H1 (cell line): ENCODE results near the gene NRSN2. TPM values are rescaled to one million over a fixed set of nuclear protein-coding genes. Genes with fewer than 3 reads are reported as not detected.
A peak's percentile ranks its signal among the peaks of the same experiment; 100 is the strongest.

Source experiments
- CTCF ChIA-PET: fragments of 300-600 bp; sonication (Branson Sonifier 250); formaldehyde crosslinking; loops from one replicate; lab custom pipeline; 2021; ENCODE audit not compliant: partially characterized antibody; lab: Charles Lee
- POLR2A ChIA-PET: fragments of 300-600 bp; sonication (Branson Sonifier 250); formaldehyde crosslinking; loops from one replicate; lab custom pipeline; 2021; ENCODE audit warnings: inconsistent platforms; ENCODE audit not compliant: partially characterized antibody; lab: Charles Lee
- DNase-seq, 2 experiments: peaks; one replicate each; pipeline versions ENCODE4 v3.0.0 to v3.0.0-alpha.2; 2010 to 2022; ENCODE audit warnings: low spot score in 2 of 2, low read depth in 1 of 2, mixed read lengths in 1 of 2
- FAIRE-seq: peaks from 2 replicates; lab custom pipeline; 2011; peaks lifted over from hg19 to GRCh38; lab: Jason Lieb, UNC
- H2AFZ ChIP-seq: 2 replicates; pipeline ENCODE4 v1.8.1; 2012; ENCODE audit warnings: low read length, inconsistent platforms
- H2AK5ac ChIP-seq: 2 replicates; pipeline ENCODE4 v1.6.1; 2013; ENCODE audit warnings: low read depth, low read length
- H2BK120ac ChIP-seq: replicated peaks from 2 replicates; pipeline ENCODE3; 2013; ENCODE audit warnings: low read depth, low read length, inconsistent platforms
- H2BK12ac ChIP-seq: 2 replicates; pipeline ENCODE4 v1.6.1; 2013; ENCODE audit warnings: low read depth, low read length
- H2BK15ac ChIP-seq: 2 replicates; pipeline ENCODE4 v1.6.1; 2013; ENCODE audit warnings: low read length
- H2BK20ac ChIP-seq: 2 replicates; pipeline ENCODE4 v1.6.1; 2013; ENCODE audit warnings: low read length
- H2BK5ac ChIP-seq: 2 replicates; pipeline ENCODE4 v1.6.1; 2013; ENCODE audit warnings: low read depth, low read length
- H3K14ac ChIP-seq: 2 replicates; pipeline ENCODE4 v1.6.1; 2013; ENCODE audit warnings: inconsistent platforms; ENCODE audit not compliant: insufficient read length
- H3K18ac ChIP-seq: 2 replicates; pipeline ENCODE4 v1.6.1; 2013; ENCODE audit warnings: low read length; ENCODE audit errors: extremely low read depth
- H3K23ac ChIP-seq: 2 replicates; pipeline ENCODE4 v1.6.1; 2013; ENCODE audit warnings: inconsistent platforms; ENCODE audit not compliant: insufficient read length
- H3K23me2 ChIP-seq: 2 replicates; pipeline ENCODE4 v1.6.1; 2013; ENCODE audit warnings: low read depth, low read length
- H3K27ac ChIP-seq: 2 replicates; pipeline ENCODE4 v1.6.1; 2011; ENCODE audit warnings: low read depth, low read length, inconsistent platforms
- H3K27me3 ChIP-seq, 4 experiments: replicated peaks in 1 of 4; 1 replicate in 1 of 4; 2 replicates in 3 of 4; pipeline versions ENCODE4 v1.6.1 to v1.8.1; 2011 to 2013; ENCODE audit warnings: low read length in 3 of 4, mild to moderate bottlenecking in 3 of 4, inconsistent platforms in 2 of 4, mixed read lengths in 2 of 4, moderate library complexity in 1 of 4; ENCODE audit not compliant: control insufficient read depth in 3 of 4, insufficient read depth in 3 of 4; ENCODE audit errors: extremely low read depth in 1 of 4
- H3K36me3 ChIP-seq, 4 experiments: 2 replicates each; pipeline versions ENCODE4 v1.6.1 to v1.8.1; 2011 to 2013; ENCODE audit warnings: mild to moderate bottlenecking in 4 of 4, low read length in 3 of 4, moderate library complexity in 2 of 4, control low read depth in 1 of 4, inconsistent platforms in 1 of 4; ENCODE audit not compliant: insufficient read depth in 4 of 4, control insufficient read depth in 2 of 4
- H3K4ac ChIP-seq: replicated peaks from 2 replicates; pipeline ENCODE3; 2013; ENCODE audit warnings: low read length, low read depth, mixed read lengths, inconsistent platforms; ENCODE audit not compliant: insufficient read length
- H3K4me1 ChIP-seq, 4 experiments: replicated peaks in 1 of 4; 1 replicate in 1 of 4; 2 replicates in 3 of 4; pipeline versions ENCODE4 v1.6.1 to v1.8.1; 2011 to 2013; ENCODE audit warnings: low read length in 3 of 4, inconsistent platforms in 2 of 4, mixed read lengths in 1 of 4; ENCODE audit not compliant: insufficient read depth in 4 of 4, control insufficient read depth in 3 of 4
- H3K4me2 ChIP-seq, 2 experiments: 2 replicates each; pipeline versions ENCODE4 v1.6.1 to v1.8.1; 2011 to 2013; ENCODE audit warnings: low read depth in 2 of 2, low read length in 2 of 2, control low read depth in 1 of 2, inconsistent platforms in 1 of 2, mild to moderate bottlenecking in 1 of 2; ENCODE audit not compliant: insufficient read depth in 1 of 2
- H3K4me3 ChIP-seq, 4 experiments: fragments of 200-600, 300-600 bp in 1 of 4; sonication (generic), shearing (Covaris generic), sonication (Bioruptor Twin) in 1 of 4; 2 replicates each; pipeline versions ENCODE4 v1.5.1 to v1.8.1; 2011 to 2016; ENCODE audit warnings: low read length in 4 of 4, low read depth in 3 of 4, control low read depth in 2 of 4, inconsistent platforms in 2 of 4, mild to moderate bottlenecking in 2 of 4, mixed read lengths in 1 of 4, moderate library complexity in 1 of 4; ENCODE audit not compliant: insufficient read depth in 2 of 4; ENCODE audit errors: extremely low read depth in 1 of 4
- H3K56ac ChIP-seq: replicated peaks from 2 replicates; pipeline ENCODE3; 2013; ENCODE audit warnings: low read depth, mild to moderate bottlenecking, mixed read lengths, low read length, inconsistent platforms; ENCODE audit not compliant: insufficient read length
- H3K79me1 ChIP-seq: 2 replicates; pipeline ENCODE4 v1.6.1; 2013; ENCODE audit warnings: low read depth, low read length, control low read depth
- H3K79me2 ChIP-seq, 2 experiments: 2 replicates each; pipeline versions ENCODE4 v1.6.1 to v1.8.1; 2012 to 2013; ENCODE audit warnings: low read length in 2 of 2, mild to moderate bottlenecking in 2 of 2, inconsistent platforms in 1 of 2; ENCODE audit not compliant: insufficient read depth in 2 of 2, control insufficient read depth in 1 of 2
- H3K9ac ChIP-seq, 4 experiments: replicated peaks in 1 of 4; 1 replicate in 1 of 4; 2 replicates in 3 of 4; pipeline versions ENCODE4 v1.6.1 to v1.8.1; 2011 to 2013; ENCODE audit warnings: low read depth in 3 of 4, low read length in 3 of 4, control low read depth in 2 of 4, mild to moderate bottlenecking in 2 of 4, moderate library complexity in 2 of 4, inconsistent platforms in 1 of 4; ENCODE audit errors: extremely low read depth in 1 of 4
- H3K9me3 ChIP-seq, 2 experiments: 2 replicates each; pipeline versions ENCODE4 v1.6.1 to v1.8.1; 2012 to 2013; ENCODE audit warnings: mild to moderate bottlenecking in 2 of 2, moderate library complexity in 2 of 2, control low read depth in 1 of 2, inconsistent platforms in 1 of 2, low read depth in 1 of 2, low read length in 1 of 2, mixed read lengths in 1 of 2; ENCODE audit not compliant: insufficient read depth in 2 of 2
- H4K20me1 ChIP-seq, 2 experiments: replicated peaks in 1 of 2; 2 replicates each; pipeline versions ENCODE3 to v1.8.1; 2011 to 2013; ENCODE audit warnings: inconsistent platforms in 2 of 2, low read length in 2 of 2, mild to moderate bottlenecking in 1 of 2; ENCODE audit not compliant: insufficient read depth in 2 of 2, control insufficient read depth in 1 of 2
- H4K5ac ChIP-seq: 2 replicates; pipeline ENCODE4 v1.6.1; 2013; ENCODE audit warnings: low read length, low read depth, mixed read lengths, inconsistent platforms; ENCODE audit not compliant: insufficient read length
- H4K8ac ChIP-seq: 2 replicates; pipeline ENCODE4 v1.8.0; 2013; ENCODE audit warnings: mild to moderate bottlenecking, moderate library complexity, low read length, inconsistent platforms; ENCODE audit not compliant: insufficient read depth; ENCODE audit errors: extremely low read depth
- H4K91ac ChIP-seq: replicated peaks from 2 replicates; pipeline ENCODE3; 2013; ENCODE audit warnings: low read length, mixed read lengths, inconsistent platforms; ENCODE audit not compliant: insufficient read length
- CREB1 ChIP-seq: IDR thresholded peaks from 2 replicates; pipeline ENCODE4 v1.6.1; 2012; ENCODE audit warnings: inconsistent platforms
- CTBP2 ChIP-seq: IDR thresholded peaks from 2 replicates; pipeline ENCODE4 v1.7.0; 2011; ENCODE audit warnings: borderline replicate concordance, mild to moderate bottlenecking, moderate library complexity, mixed read lengths, low read length; ENCODE audit not compliant: insufficient read depth, insufficient read length
- HDAC6 ChIP-seq: IDR thresholded peaks from one replicate; pipeline ENCODE4 v1.7.1; 2012; ENCODE audit warnings: low read depth, mild to moderate bottlenecking, inconsistent platforms, low read length, moderate library complexity
- KDM1A ChIP-seq: fragments of 200-600, 300-600 bp; sonication (generic); IDR thresholded peaks from 2 replicates; pipeline ENCODE4 v1.7.1; 2016; ENCODE audit warnings: mild to moderate bottlenecking, low read length, borderline replicate concordance
- NANOG ChIP-seq: IDR thresholded peaks from 2 replicates; pipeline ENCODE4 v1.6.1; 2011; ENCODE audit warnings: low read length, low read depth, mild to moderate bottlenecking, inconsistent platforms; ENCODE audit not compliant: insufficient read depth, poor library complexity, severe bottlenecking
- NRF1 ChIP-seq: IDR thresholded peaks from 2 replicates; pipeline ENCODE4 v1.6.1; 2011; ENCODE audit warnings: mild to moderate bottlenecking, low read depth, low read length, improper control_type of control experiment
- RFX5 ChIP-seq: IDR thresholded peaks from 2 replicates; pipeline ENCODE4 v1.6.1; 2011; ENCODE audit warnings: low read depth, low read length, improper control_type of control experiment, borderline replicate concordance
- RXRA ChIP-seq: IDR thresholded peaks from 2 replicates; pipeline ENCODE4 v1.6.1; 2011; ENCODE audit warnings: low read depth, mild to moderate bottlenecking, low read length, moderate library complexity; ENCODE audit not compliant: insufficient read depth
- SIN3A ChIP-seq, 2 experiments: IDR thresholded peaks in 1 of 2; conservative IDR thresholded peaks in 1 of 2; 2 replicates each; pipeline ENCODE4 v1.6.1; 2011 to 2012; ENCODE audit warnings: low read length in 2 of 2, improper control_type of control experiment in 1 of 2, low read depth in 1 of 2, mild to moderate bottlenecking in 1 of 2
- YY1 ChIP-seq: IDR thresholded peaks from 2 replicates; pipeline ENCODE4 v1.6.1; 2011; ENCODE audit warnings: low read depth, mild to moderate bottlenecking, low read length
- ZNF274 ChIP-seq: IDR thresholded peaks from 2 replicates; pipeline ENCODE4 v1.7.0; 2012; ENCODE audit warnings: low read length, borderline replicate concordance; ENCODE audit errors: extremely low read depth
- WGBS, 2 experiments: shearing (Covaris generic) in 1 of 2; methylation state at CpG; one replicate each; pipeline versions ENCODE4 v1.1.6 to v1.1.7; 2013 to 2015; ENCODE audit warnings: low lambda C conversion rate in 2 of 2, mixed read lengths in 2 of 2, inconsistent platforms in 1 of 2, low coverage in 1 of 2, missing lambda C conversion rate in 1 of 2; ENCODE audit not compliant: insufficient replicate concordance in 2 of 2, insufficient coverage in 1 of 2, insufficient read length in 1 of 2; ENCODE audit errors: extremely low coverage in 1 of 2, missing lambda C conversion rate in 1 of 2; 5-methylcytosine and 5-hydroxymethylcytosine counted together
- polyA plus RNA-seq, 7 experiments: library from polyadenylated mRNA; depleted of rRNA in 3 of 7; stranded (reverse) in 5 of 7; unstranded in 2 of 7; fragments of >200 nt in 5 of 7; fragments of 200-250 nt in 2 of 7; gene quantifications; 1 replicate in 5 of 7; 2 replicates in 1 of 7; 4 replicates in 1 of 7; pipeline versions ENCODE4 v1.2.1 to v1.2.3, GENCODE V29; 2011 to 2013; ENCODE audit warnings: missing spikeins in 2 of 7, mixed read lengths in 2 of 7
- total RNA-seq: library from RNA; stranded (reverse); fragmentation: NEBNext Ultra II Directional; extraction: Animal tissue kit (Norgen Biotek cat#: 25700); gene quantifications from 2 replicates; pipeline ENCODE4 v1.2.1, GENCODE V29; 2021

NRSN2 gene
- total and polyA plus RNA-seq, 2 of the 8 experiments (the other 6 are each of a cell fraction or from before 2014, with no cell fraction given), result 19.4 to 33.3 TPM

DNA sequence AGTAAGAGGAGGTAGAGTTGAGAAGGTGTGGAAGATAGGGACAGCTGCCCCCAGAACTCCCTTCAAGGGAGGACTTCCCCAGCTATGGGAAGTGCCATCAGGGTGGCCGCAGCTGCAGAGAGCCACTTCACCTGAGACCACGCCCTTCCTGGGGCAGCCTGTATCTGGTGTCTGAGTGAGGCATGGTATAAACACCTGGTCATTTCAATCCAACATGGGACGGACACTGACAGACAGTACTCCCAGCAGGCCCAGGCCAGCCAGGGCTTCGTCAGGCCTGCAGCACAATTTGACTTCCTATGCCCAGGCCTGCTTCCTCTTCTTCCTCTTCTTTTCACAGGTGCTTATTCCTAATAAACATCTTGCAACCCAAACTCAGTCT lies 17.1 kb upstream of the NRSN2 start:
- POLR2A ChIA-PET, result interaction anchor here (0.9 to 5.0 kb wide), 10 partner anchors 10 to 98 kb away, joined by 3 to 85 read pairs (median 10); partner anchors contain the start of genes NRSN2, TRIB3 and ZCCHC3
- no peak for TF ChIP-seq YY1
- TF ChIP-seq CREB1, result no peak
- no peak for TF ChIP-seq NRF1
- TF ChIP-seq KDM1A, result no peak
- TF ChIP-seq SIN3A (conservative IDR thresholded peaks at IDR 0.05 in 1 of 2, IDR thresholded peaks at IDR 0.05 in 1 of 2; ENCODE audit: low read depth in 1 of 2, low read length in 2 of 2), result no peak
- TF ChIP-seq CTBP2, result no peak
- no peak for TF ChIP-seq NANOG
- TF ChIP-seq ZNF274, result no peak
- TF ChIP-seq HDAC6, result no peak
- no peak for TF ChIP-seq RFX5
- TF ChIP-seq RXRA, result no peak
- TF ChIP-seq, all 59 proteins: peak for 0
- Histone ChIP-seq H3K56ac (no peak overlapping the region), H4K5ac (no peak overlapping the region), H3K4ac (no peak overlapping the region), H2BK20ac (no peak overlapping the region), H3K18ac (no peak overlapping the region), H3K4me2 (peak overlapping the region; percentile 28 to 94; a peak in 3 of 4 replicates), H3K23me2 (peaks cover 5% of the 10 kb centered on the region; the same call in 1 of the 2 replicates), H2BK120ac (no peak overlapping the region), H4K8ac (no peak overlapping the region), H3K9me3 (no peaks in the 10 kb centered on the region), H2BK12ac (no peak overlapping the region), H3K27ac (no peak overlapping the region), H2AFZ (no peak overlapping the region), H4K20me1 (peaks cover 19 to 30% of the 10 kb centered on the region in 2 experiments), H3K4me1 (peaks cover 11 to 26% (median 16%) of the 10 kb centered on the region in 4 experiments), H4K91ac (no peak overlapping the region), H3K23ac (no peak overlapping the region), H3K27me3 (0 out of 7 replicates have a peak, but pooled peaks cover 0 to 4% (median 0%) of the 10 kb centered on the region in 4 experiments), H2BK5ac (no peak overlapping the region), H2BK15ac (no peak overlapping the region), H3K4me3 (peak overlapping the region in 1 of 4 experiments; percentile 14; a peak in 1 of 8 replicates), H2AK5ac (no peak overlapping the region), H3K9ac (no peak overlapping the region), H3K79me2 (peaks cover 7 to 31% of the 10 kb centered on the region in 2 experiments), H3K14ac (no peak overlapping the region), H3K36me3 (peaks cover 0 to 3% (median 0%) of the 10 kb centered on the region in 4 experiments; a peak in 1 of 8 replicates), H3K79me1 (peaks cover 12% of the 10 kb centered on the region)
- DNase-seq, result no peak
- CTCF ChIA-PET, result interaction anchor here (0.6 to 5.9 kb wide), 24 partner anchors 8 to 407 kb away, joined by 3 to 54 read pairs (median 5); partner anchors contain the start of gene NRSN2
- FAIRE-seq, result no peak
- WGBS, 2 experiments, result 77% methylated on average over 4 of the region's 4 CpGs; no CpG with 5 or more reads in 1 of the 2 experiments
